Stimulated activated CD4-positive, alpha-beta T cell treated with anti-CD3 and anti-CD28 coated beads, Interleukin-15, amount 100 ng/mL, for 48 hours (primary cell): ENCODE data around the gene YARS1.

ENCODE experiments used
- DNase-seq, 2 donors: peaks; one replicate each; pipeline ENCODE4 v3.0.0-alpha.2; 2020; ENCODE audit warnings: low read depth in 2 of 2

Gene YARS1

DNA sequence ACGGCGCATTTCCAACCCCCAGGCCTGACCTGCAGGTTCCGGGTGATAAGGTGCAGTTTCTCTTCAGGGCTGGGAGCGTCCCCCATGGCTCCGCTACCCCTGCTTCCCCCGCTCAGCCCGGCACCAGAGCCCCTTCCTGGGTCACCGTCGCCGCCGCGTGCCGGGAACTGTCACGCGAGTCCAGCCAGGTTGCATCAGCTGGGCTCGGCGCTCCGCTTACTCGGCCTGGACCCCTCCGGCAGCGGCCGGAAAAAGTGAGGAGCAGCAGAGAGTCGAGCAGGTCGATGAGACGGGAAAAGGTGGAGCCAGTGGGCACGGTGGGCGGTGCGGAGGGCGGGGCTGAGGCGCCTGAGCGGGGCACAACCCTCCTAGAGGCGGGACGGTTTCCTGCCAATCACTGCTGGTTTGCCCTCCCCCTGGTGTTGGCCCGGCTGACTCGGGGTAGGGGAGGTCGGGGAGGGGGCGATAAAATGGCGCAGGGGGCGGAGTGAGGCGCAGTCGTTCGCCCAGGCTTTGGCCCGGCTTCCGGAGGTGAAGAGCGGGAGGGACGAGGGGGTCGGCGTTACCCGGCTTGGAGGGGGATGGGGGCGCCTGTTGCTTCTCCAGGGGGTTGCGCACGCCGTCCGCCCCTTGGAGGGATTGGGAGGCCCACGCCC is at the start of gene YARS1, which contains the start of gene S100PBP:
YARS1 (minus strand) TSS at position 200 of the 656 bp plus-strand sequence; CDS start at position 86, 114 bp downstream.
S100PBP (plus strand) TSS at position 495 of the 656 bp plus-strand sequence. CDS start 8,447 bp downstream, outside the sequence.
- peak; percentile 100 for DNase-seq

DNA sequence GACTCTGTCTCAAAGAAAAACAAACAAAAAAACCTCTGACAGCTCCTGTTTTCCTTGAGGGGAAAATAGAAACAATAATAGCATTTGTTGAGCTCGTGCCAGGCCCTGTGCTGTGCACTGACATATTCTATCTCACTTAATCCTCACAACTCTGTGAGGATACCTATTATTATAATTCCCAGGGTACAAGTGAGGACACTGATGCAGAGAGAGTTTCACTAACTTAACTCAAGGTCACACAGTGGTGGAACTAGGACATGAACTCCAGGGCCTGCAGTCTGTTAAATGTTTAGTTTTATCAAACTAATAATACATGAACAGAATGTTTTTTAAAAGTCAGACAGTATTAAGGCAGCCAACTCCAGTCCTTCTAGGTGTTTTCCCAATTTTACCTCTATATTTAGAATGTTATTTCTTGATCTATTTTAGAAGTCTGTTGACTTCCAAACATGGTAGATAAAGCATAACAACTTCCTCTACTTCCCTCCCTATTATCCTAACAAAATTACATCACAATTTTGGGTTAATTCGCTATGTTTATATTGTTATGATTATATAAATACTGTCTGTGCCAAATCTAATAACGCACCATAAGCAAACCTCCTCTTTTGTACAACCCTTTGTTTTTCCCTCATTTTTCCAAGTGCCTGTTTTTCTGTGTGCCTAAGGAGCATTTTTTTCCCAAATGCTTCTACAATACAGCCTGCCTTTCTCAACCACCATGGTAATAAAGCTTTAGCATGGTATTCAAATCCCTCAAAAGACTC is 48.7 kb upstream of the YARS1 start:
- DNase-seq = no peak

DNA sequence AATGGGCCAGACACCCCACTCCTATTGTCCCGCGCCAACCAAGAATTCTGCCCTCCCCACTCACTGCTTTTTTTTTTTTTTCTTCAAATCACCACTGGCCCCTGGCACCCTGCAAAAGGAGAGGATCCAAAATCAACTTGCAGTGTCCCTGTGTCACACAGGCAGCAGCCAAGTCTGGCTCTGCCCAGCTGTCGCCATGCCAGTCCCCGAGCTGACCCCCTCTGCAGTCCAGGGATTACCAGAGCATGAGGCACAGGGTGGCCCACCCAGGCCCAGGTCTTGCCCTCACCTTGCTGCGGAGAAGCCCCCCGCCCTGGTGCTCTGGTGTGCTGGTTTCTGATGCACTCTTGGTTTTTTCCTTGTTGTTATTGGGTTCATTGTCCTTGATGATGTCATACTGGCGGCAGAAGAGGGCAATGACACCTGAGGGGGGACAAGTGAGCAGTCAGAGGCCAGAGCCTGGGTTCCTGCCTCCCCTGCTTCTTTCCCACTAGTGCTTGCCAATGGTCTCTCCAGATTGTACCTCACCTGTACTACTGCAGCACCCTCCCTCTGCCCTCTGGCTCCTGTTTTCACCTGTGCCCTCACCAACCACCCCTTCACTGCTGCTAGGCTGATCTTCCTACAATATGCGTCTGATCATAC is 47.3 kb upstream of the YARS1 start:
- DNase-seq = no peak

DNA sequence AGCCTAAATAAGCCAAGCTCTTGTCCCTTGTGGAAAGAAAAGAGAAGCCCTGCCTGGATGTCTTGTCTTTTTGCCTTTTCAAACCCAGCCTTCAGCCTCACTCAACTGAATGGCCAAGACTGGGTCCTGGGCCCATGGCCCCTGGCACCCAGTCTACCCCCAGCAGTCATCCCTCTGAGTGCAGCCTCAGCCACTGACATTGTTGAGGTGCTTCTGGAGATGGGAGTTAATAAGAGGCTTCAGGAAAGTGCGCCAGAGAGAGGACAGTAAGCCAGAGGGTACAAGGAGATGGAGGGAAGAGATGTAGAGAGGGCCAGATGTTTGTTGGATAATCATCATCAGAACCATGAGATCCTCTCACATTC is 46.7 kb upstream of the YARS1 start:
- no peak for DNase-seq

DNA sequence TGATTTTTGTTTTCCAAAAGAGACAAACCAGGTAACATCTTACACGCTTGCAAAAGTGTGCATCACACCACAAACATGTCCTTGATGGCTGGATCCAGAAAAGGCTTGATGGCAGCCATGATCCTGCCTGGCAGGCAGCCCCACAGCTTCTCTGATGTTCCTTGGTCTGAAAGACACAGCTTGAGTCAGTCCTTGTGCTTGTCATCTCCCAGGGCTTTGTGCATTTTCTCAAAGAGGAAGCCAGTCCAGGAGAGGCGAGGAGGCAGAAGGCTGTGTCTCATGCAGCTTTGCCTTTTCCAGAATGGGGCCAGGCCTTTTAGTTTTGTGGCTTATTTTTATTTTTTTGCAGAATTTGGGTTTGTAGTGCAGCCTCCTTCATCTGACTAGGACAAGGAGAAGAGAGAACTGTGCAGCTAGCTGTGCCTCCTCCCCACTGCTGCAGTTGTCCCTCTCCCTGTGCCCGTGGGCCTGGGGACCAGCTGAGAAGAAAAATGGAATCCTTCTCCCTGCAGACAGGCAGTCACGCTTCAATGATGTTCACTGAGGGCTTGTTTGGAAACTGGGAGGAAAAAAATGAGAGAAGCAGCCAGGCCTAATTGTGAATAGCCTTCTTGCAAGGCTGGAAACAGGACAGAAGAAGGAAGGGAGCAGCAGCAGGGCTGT is 46.2 kb upstream of the YARS1 start:
- no peak for DNase-seq

DNA sequence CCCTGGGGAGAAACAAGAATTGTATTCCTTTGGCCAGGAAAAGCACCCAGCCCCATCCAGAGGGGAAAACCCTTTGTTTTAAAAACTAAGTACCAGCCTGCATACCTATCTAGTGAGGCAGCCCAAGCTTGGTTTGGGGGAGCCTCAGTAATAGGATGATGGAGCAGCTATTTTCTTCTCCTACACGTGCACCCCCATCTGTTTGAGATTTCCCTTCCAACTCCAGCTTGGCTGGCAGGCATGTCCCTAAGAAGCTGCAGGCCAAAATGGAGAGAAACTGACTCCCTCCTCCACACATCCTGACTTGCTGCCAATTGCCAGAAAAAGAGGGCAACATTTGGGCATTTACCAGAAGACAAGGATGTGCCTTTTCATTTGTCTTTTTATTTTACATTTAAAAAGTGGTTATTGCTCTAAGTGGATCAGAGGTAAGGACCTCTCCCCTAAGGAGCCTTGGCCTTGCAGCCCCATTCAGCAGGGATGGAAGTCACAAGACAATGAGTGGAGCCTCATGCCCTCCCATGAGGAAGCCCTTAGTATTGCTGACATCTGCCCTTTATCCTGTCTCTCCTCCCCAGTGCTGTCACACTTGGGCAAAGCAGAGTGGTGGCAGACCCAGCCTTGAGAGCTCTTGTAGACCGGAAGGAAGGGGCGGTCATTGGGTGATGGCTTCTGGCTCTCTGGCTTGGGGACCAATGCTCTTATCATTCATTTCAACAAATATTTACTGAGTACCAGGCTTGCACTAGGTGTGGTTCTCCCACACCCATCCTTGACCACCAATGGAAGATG is 44.9 kb upstream of the YARS1 start:
- no peak for DNase-seq

DNA sequence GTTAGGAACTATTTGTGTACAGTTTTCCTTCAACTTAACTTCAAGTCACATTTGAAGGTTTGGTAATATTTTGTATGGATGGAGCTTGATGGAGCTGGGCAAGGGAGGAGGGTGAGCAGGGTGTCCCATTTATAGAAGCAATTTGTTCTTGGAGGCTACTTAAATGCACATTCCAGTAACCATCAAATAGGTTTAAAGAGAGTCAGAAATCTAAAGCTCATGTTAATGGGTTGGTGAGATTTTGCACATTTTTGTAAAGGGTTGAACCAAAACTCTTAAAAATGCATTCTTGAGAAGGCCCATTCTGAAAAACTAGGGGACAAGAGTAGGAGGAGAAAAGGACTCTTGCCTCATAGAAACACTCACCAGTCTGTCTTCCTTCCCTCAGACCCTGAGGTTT is 43.4 kb upstream of the YARS1 start:
- DNase-seq = no peak

DNA sequence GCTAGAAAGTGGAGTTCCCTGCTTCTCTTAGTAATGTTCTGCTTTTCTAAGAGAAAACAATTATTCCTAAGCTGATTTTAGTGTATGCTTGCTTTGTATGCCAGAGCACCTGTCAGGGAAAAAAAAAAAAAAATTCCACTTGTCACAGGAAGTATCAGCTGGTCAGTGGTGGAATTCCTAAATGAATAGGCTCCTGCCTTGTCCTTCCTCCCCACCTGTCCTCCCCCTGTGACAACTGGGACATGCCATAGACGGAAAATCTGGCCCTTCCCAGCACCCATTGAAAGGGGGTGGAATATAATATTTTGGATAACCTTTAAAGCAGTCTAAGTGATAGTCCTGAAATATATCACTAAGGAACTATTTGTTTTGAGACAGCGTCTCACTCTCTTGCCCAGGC is 42.8 kb upstream of the YARS1 start:
- DNase-seq = no peak

DNA sequence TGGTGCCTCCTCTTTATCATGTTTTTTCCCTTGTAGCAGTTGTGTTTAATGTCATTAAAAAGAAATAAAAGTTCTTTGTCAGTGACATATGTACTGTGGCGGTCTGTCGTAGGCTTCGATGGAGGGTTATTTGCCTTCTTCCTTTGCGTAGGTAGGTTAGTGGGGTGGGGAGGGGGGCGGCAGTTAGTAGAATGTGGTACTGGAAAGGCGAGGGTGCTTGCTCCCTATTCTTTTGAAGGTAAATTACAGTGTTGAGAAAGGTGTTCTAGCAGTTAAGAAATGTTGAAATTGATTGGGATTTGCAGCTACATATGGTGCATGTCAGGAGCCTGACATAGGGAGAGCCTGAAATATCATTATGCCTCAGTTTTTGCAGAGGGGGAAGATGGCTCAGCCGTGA is 41.6 kb upstream of the YARS1 start:
- DNase-seq = no peak

DNA sequence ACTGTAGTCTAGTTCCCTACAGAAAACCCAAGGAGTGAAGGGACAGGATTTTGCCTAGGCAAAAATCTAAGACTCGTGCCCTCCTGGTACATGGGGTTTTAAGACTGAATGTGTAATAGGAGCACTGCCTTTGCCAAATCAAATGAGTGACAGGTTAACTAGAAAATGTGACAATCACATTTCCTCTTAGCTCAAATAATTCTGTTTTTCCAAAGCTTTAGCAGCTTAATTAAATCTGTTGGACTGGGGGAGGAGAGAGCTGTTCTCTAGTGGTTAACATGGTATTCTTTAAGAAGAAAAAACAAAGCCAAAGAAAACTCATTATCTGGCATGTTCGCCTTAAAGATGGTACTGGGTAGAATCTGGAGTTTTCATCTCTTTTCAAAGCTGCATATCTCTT is 41.0 kb upstream of the YARS1 start:
- no peak for DNase-seq

DNA sequence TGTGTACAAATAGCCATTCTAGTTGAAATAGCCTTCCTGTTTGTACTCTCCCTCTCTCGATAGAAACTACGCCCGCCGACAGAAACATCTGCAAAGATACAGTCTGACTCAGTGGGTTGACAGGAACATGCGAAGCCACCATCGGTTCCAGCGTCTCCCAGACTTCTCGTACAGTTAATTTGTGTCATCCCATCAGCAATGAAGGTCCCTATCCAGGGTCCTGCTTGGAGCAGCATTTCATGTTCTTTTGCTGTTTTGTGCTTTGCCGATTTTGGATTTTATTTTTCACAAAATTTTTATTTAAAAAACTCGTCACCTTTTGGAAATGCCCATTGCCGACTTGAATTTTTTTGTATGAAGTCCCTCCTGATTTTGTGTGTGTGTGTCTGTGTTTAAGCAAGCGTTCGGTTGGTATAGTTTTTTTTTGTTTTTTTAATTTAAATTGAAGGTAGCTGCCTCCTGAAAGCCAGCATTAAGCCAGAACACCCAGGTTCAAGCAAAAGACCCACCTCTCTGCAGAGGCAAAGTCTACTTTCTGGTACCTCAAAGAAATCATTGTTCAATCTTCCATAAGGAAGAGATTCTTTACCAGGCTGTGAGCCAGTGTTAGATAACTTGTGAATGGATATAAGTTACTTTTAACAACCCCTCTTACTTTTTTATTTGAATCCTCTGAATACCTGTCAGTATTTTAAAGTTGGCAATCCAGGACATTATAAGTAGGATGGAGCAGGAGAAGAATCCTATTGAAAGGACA is 38.9 kb upstream of the YARS1 start:
- no peak for DNase-seq

DNA sequence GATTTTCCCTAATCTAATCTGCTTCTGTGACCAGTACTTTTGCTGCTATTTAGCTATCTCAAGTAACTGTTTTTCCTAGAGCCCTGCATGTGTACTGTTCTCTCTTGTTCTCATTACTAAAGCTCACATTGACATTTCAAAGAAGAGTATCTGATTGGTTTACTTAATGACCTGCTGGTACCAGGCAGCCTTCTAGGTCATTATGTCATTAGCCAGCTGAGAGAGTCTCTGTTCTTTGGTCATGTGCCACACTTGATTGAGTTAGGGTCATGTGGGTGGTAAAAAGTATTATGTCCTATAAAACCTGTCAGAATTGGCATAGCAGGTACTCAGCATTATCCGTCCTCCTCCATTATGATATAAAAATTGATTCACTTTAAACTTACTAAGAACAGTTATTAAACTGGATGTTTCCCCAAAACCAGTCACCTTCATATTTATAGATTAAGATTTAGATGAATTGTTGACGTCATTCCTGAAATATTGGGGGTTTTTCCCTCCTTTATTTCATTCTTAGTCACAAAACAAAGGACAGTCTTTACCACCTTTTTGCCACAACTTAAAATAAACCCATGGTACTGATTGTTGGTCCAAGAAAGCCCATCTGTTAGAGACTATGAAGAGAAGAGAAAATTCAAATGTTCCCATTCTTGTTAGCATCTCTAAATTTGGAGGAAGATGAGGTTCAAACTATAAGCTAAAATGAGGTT is 31.4 kb upstream of the YARS1 start:
- DNase-seq = no peak

DNA sequence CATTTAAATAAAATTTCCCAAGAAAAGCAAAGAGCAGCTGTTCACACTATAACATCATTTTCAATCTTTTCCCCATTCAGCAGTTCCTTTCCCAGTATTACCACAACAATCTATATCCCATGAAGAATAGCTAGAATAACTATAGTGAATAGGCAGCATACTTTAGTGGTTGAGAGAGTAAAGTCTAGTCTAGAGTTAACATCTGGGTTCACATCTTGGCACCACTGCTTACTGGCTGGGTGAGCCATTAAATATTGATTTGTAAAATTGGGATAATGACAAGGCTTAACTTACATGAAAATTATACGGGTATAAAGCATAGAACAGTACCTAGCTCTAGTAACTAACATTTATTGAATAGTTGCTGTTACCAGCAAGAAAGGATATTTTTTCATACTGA is 14.7 kb upstream of the YARS1 start:
- no peak for DNase-seq

DNA sequence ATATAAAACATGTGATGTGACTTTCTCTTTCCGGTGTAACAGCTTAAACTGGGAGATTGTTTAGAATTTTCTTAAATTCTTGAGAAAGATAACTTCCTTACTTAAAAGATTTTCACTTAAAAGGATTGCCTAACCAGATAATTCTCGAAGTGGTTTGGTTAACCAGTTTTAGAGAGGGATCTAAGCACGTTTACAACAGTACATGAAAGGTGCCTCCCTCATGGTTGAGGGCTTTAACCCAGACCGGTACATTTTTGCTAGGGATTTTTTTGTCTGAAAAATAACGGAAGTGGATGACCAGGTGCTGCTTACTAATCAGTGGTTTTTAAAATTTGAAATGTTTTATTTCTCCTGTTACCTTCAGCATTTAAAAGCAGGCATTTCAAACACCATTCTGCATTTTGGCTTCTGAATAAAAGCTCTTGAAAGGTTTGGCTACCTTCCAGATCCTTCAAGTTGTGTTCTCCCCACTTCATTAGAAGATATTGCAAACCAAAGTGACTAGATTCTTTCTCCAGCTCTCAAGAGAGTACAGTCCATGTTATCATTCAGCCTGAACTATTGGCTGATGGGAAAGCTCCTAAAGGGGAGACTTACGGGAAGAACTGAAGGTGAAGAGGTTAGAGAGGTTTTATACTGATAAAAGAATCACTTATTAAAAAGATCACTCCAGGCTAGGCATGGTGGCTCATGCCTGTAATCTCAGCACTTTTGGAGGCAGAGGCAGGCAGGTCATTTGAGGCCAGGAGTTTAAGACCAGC is 13.1 kb upstream of the YARS1 start:
- no peak for DNase-seq

DNA sequence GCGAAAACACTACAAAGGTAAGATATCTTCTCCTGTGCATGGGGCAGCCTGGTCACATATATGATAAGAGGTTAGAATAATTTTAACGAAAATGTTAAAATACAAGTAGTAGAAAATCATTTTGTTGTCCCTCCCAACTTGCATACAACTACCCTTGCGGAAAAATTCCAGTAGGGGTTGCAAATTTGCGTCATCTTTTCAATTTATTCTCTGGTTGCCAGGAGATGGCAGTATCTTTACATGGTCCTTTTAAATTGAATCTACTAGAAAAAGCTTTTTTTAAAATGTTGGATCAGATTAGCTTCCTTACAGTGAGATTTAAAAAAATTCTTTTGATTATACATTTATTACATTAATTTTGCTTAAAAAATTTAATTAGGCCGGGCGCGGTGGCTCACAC is 11.2 kb upstream of the YARS1 start:
- no peak for DNase-seq

DNA sequence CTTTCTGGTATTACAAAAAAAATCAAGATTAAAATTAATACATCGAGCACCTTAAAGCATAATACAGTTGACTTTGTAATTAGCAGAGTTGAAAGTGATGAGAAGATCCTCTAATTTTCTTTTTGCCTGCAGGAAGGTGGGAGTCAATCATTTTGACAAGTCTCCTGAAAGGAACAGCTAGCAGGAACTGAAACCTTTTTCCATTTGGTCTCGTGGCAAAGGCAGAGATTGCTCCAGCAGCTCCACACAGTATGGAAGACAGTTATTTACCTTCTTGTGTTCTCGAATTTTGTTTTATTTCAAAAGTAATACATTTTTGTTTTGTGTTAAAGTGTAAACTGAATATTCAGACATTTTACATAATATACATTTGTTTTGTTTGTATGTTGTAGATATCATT is 8.0 kb upstream of the YARS1 start:
- no peak for DNase-seq

DNA sequence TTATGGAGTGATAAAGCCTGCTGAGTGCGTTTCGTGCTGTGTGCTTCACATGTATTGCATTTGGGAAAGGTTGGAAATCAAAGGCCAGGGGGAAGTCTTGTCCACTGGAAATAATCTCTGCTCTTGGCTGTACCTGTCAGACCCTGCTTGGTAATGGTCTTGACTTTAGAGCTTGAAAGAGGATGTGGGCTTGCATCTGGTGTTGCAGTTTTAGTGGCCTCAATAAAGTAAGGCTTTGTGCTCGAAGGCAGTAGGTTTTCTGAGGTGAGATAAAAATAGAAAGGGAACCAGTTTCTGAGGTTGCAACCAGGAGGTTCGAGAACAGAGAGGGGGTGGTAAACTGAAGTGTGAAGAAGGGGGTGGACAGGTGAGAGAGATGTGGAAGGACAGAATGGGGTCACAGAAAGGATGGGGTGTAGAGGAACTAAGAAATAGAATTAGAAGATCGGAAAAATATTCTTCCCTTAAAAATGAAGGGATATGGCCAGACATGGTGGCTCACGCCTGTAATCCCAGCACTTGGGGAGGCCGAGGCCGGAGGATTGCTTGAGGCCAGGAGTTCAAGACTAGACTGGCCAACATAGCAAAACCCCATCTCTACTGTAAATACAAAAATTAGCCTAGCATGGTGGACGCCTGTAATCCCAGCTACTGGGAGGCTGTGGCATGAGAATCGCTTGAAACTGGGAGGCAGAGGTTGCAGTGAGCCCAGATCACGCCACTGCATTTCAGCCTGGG is 1.8 kb upstream of the YARS1 start:
- no peak for DNase-seq
